Pancreas (tissue), 10 donors: Measurements from ENCODE around the gene CAMSAP3. TPM values are rescaled to one million over a fixed set of nuclear protein-coding genes. Genes with fewer than 3 reads are reported as not detected.
"Not testable (repeated sequence)": the region's sequence is repeated elsewhere in the genome, so short reads cannot be mapped to it uniquely, and the experiment has no call there.

Experiments
- ATAC-seq, 4 donors: fragments of 200-7000 bp; cut with Tn5 transposase; one replicate each; pipeline versions ENCODE4 v1.8.0 to v1.9.1; 2020; ENCODE audit warnings: mild to moderate bottlenecking in 4 of 4, moderate library complexity in 4 of 4
- DNase-seq, 6 donors: peaks; one replicate each; pipeline ENCODE4 v3.0.0-alpha.2; 2020
- FAIRE-seq: peaks from 2 replicates; lab custom pipeline; 2012; peaks lifted over from hg19 to GRCh38; lab: Jason Lieb, UNC
- H3K27ac ChIP-seq, 4 donors: fragments of 200-600 bp; sonication (generic); 1 replicate in 3 of 4; 2 replicates in 1 of 4; pipeline versions ENCODE4 v1.5.0 to v1.8.0; 2020
- H3K27me3 ChIP-seq, 4 donors: fragments of 200-600 bp; one replicate each; pipeline ENCODE4 v1.8.0; 2021
- H3K36me3 ChIP-seq, 3 donors: fragments of 200-600 bp; sonication (generic) in 1 of 3; one replicate each; pipeline versions ENCODE4 v1.5.0 to v1.8.0; 2020 to 2021
- H3K4me1 ChIP-seq, 3 donors: fragments of 200-600 bp; one replicate each; pipeline ENCODE4 v1.8.0; 2021
- H3K4me3 ChIP-seq, 4 donors: fragments of 200-600 bp; sonication (generic) in 2 of 4; one replicate each; pipeline versions ENCODE4 v1.5.0 to v1.8.0; 2020 to 2021
- H3K9me3 ChIP-seq, 4 donors: fragments of 200-600 bp; one replicate each; pipeline ENCODE4 v1.8.0; 2021
- WGBS, 2 donors: extraction: QIAGEN DNeasy Blood & Tissue Kit; methylation state at CpG; one replicate each; pipeline ENCODE4 v1.1.7; 2013; 5-methylcytosine and 5-hydroxymethylcytosine counted together
- intact Hi-C, 3 donors: fragments of 100-400 bp; cut with DNase I; formaldehyde crosslinking; loops; one replicate each; pipeline versions ENCODE4 v1.11.1 to v1.14.2; 2022
- polyA plus RNA-seq, 2 donors: library from polyadenylated mRNA; stranded (reverse); fragments of 200-250 nt; gene quantifications; one replicate each; pipeline ENCODE4 v1.2.3, GENCODE V29; 2013
- total RNA-seq, 6 donors: library from RNA; stranded (reverse); fragmentation: NEBNext Ultra II Directional in 4 of 6; extraction: Animal tissue kit (Norgen Biotek cat#: 25700) in 4 of 6; gene quantifications; one replicate each; pipeline versions ENCODE4 v1.2.1 to v1.2.4, GENCODE V29; 2021 to 2023
- TF ChIP-seq, protein P1 (sequence below), 4 donors: fragments of 200-600 bp; sonication (generic) in 3 of 4; IDR thresholded peaks; one replicate each; pipeline versions ENCODE4 v1.5.0 to v1.8.0; 2021; ENCODE audit warnings: antibody characterized with exemption in 4 of 4
- donor health status: healthy with polysubstance abuse.
- donor health status: DM: no; HTN: no; CAD: no; lungs with moderate emphysema.
- donor health status: DM: no; HTN: no; CAD: no.
- donor health status: control.
- donor health status: control.
- donor health status: Bipolar disorder and iron deficiency.
- donor health status: DM: yes; HTN: yes; CAD: no.
- donor health status: DM: no; HTN: no; CAD: no.
- donor health status: DM: no; HTN: no; CAD: no.
- donor health status: DM: yes; HTN: yes; CAD: no.

CAMSAP3 gene
- total and polyA plus RNA-seq, 8 donors = 12.1 to 64.5 (median 23.5) TPM

GRCh38 chr19:7641290-7642276 lies 45.9 kb downstream of the CAMSAP3 start:
- Histone ChIP-seq H3K9me3 (no peaks in the 10 kb centered on the region), H3K4me3 (no peak overlapping the region), H3K4me1 (peaks cover 0 to under 1% (median 0%) of the 10 kb centered on the region in 3 donors), H3K27ac (no peak overlapping the region), H3K27me3 (no peaks in the 10 kb centered on the region), H3K36me3 (no peaks in the 10 kb centered on the region)
- ATAC-seq (no peak), DNase-seq (peak in 2 of 6 donors; percentile 19 to 75), FAIRE-seq (no peak)
- TF ChIP-seq, protein P1, sequence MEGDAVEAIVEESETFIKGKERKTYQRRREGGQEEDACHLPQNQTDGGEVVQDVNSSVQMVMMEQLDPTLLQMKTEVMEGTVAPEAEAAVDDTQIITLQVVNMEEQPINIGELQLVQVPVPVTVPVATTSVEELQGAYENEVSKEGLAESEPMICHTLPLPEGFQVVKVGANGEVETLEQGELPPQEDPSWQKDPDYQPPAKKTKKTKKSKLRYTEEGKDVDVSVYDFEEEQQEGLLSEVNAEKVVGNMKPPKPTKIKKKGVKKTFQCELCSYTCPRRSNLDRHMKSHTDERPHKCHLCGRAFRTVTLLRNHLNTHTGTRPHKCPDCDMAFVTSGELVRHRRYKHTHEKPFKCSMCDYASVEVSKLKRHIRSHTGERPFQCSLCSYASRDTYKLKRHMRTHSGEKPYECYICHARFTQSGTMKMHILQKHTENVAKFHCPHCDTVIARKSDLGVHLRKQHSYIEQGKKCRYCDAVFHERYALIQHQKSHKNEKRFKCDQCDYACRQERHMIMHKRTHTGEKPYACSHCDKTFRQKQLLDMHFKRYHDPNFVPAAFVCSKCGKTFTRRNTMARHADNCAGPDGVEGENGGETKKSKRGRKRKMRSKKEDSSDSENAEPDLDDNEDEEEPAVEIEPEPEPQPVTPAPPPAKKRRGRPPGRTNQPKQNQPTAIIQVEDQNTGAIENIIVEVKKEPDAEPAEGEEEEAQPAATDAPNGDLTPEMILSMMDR (IDR thresholded peaks at IDR 0.05) = no peak
- 82% methylated on average over 43 of the region's 43 CpGs for WGBS, 2 donors
- intact Hi-C loops = no loop called here

DNA sequence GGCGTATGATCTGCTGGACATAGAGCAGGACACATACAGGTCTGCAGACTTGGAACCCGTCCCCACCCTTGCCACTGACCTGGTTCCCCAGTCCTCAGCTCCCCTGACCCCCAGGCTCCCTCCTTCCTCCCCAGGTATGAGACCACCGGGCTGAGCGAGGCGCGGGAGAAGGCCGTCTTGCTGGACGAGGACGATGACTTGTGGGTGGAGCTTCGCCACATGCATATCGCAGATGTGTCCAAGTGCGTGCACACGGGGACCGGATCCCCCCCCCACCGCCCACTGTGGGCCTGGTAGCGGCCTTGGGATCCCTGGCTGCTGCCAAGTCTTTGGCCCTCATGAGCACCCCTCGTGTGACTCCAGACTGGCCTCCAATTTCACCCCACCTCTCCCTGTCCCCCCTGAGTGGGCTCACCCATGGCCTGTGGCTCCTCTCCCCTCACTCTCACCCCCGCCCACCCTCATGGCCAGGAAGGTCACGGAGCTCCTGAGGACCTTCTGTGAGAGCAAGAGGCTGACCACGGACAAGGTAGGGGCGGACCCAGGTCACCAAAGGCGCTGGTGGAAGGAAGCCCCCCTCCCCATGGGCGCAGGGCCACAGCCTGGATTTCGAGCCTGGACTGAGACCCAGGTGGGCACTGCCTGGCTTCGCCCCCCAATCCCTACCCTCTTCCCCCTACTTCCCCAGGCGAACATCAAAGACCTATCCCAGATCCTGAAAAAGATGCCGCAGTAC lies 46.8 kb downstream of the CAMSAP3 start:
- peak in 3 of 6 donors; percentile 18 to 76 (median 26) for DNase-seq
- no peak for FAIRE-seq
- H3K4me1 ChIP-seq = no peaks in the 10 kb centered on the region
- intact Hi-C loops = no loop called here
- H3K27me3 ChIP-seq = no peaks in the 10 kb centered on the region
- TF ChIP-seq, protein P1 (IDR thresholded peaks at IDR 0.05) = no peak
- no peak overlapping the region for H3K27ac ChIP-seq
- WGBS, 2 donors = 90 to 92% methylated on average over 26 to 27 of the region's 27 CpGs
- H3K4me3 ChIP-seq = no peak overlapping the region
- ATAC-seq = no peak
- no peaks in the 10 kb centered on the region for H3K9me3 ChIP-seq
- H3K36me3 ChIP-seq = no peaks in the 10 kb centered on the region

DNA sequence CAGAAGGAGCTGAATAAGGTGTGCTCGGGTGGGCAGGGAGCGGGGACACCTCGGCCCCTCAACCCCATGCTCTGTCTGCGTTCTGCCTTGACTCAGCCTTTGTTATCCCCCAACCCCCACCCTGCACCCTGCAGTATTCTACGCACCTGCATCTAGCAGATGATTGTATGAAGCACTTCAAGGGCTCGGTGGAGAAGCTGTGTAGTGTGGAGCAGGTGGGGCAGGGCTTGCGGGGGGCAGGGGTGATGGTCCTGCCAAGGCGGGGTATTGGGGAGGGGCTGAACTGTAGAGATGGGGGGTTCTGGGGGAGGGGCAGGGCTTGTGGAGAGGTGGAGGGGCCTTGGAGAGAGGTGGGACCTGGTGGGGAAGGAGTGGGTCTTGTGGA lies 47.4 kb downstream of the CAMSAP3 start:
- Histone ChIP-seq H3K36me3 (no peaks in the 10 kb centered on the region), H3K27me3 (no peaks in the 10 kb centered on the region), H3K9me3 (no peaks in the 10 kb centered on the region), H3K27ac (no peak overlapping the region), H3K4me1 (no peaks in the 10 kb centered on the region), H3K4me3 (no peak overlapping the region)
- intact Hi-C loops = no loop called here
- FAIRE-seq = no peak
- TF ChIP-seq, protein P1 (IDR thresholded peaks at IDR 0.05) = no peak
- ATAC-seq = no peak
- no peak for DNase-seq
- WGBS, 2 donors = 97 to 98% methylated on average over 8 of the region's 8 CpGs

DNA sequence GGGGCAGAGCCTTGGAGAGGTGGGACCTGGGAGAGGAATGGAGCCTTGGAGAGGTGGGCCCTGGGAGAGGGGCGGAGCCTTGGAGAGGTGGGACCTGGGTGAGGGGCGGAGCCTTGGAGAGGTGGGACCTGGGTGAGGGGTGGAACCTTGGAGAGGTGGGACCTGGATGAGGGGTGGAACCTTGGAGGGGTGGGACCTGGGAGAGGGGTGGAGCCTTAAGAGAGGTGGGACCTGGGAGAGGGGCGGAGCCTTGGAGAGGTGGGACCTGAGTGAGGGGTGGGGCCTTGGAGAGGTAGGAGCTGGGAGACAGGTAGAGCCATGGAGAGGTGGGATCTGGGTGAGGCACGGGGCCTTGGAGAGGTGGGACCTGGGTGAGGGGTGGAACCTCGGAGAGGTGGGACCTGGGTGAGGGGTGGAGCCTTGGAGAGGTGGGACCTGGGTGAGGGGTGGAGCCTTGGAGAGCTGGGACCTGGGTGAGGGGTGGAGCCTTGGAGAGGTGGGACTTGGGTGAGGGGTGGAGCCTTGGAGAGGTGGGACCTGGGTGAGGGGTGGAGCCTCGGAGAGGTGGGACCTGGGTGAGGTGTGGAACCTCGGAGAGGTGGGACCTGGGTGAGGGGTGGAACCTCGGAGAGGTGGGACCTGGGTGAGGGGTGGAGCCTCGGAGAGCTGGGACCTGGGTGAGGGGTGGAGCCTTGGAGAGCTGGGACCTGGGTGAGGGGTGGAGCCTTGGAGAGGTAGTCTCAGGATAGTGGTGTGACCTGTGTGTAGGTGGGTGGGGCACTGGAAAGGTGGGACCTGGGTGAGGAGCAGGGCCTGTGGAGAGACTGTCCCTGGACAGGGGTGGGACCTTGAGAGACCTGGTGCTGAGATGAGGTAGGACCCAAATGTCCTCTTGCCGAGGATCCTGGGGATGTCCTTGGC lies 48.2 kb downstream of the CAMSAP3 start:
- H3K9me3 ChIP-seq, FAIRE-seq, intact Hi-C loops, H3K36me3 ChIP-seq, H3K27me3 ChIP-seq, ATAC-seq, H3K27ac ChIP-seq, H3K4me1 ChIP-seq, H3K4me3 ChIP-seq: not testable (repeated sequence)
- 46 to 91% methylated on average over 9 to 10 of the region's 10 CpGs for WGBS, 2 donors
- DNase-seq = peak in 4 of 6 donors; percentile 29 to 68 (median 56)

- Histone ChIP-seq H3K36me3 (no peaks in the 10 kb centered on the region), H3K27ac (no peak overlapping the region), H3K27me3 (no peaks in the 10 kb centered on the region), H3K4me1 (no peaks in the 10 kb centered on the region), H3K9me3 (no peaks in the 10 kb centered on the region), H3K4me3 (no peak overlapping the region)
- ATAC-seq (no peak), DNase-seq (peak in 2 of 6 donors; percentile 19 to 67), FAIRE-seq (no peak)
- TF ChIP-seq, protein P1 (IDR thresholded peaks at IDR 0.05) = no peak
- intact Hi-C loops = no loop called here
- 95 to 98% methylated on average over 14 to 20 of the region's 20 CpGs for WGBS, 2 donors
These were observed 48.9 kb downstream of the CAMSAP3 start for GRCh38 chr19:7644550-7644877.
